ENCODE results near the gene TAF11L13.
"Not testable (repeated sequence)": the region's sequence is repeated elsewhere in the genome, so short reads cannot be mapped to it uniquely, and the experiment has no call there.

GRCh38 chr5:17649232-17649631, 17.3 kb downstream of the TAF11L13 start:
- TF ChIP-seq, protein P1, sequence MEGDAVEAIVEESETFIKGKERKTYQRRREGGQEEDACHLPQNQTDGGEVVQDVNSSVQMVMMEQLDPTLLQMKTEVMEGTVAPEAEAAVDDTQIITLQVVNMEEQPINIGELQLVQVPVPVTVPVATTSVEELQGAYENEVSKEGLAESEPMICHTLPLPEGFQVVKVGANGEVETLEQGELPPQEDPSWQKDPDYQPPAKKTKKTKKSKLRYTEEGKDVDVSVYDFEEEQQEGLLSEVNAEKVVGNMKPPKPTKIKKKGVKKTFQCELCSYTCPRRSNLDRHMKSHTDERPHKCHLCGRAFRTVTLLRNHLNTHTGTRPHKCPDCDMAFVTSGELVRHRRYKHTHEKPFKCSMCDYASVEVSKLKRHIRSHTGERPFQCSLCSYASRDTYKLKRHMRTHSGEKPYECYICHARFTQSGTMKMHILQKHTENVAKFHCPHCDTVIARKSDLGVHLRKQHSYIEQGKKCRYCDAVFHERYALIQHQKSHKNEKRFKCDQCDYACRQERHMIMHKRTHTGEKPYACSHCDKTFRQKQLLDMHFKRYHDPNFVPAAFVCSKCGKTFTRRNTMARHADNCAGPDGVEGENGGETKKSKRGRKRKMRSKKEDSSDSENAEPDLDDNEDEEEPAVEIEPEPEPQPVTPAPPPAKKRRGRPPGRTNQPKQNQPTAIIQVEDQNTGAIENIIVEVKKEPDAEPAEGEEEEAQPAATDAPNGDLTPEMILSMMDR (IDR thresholded peaks at IDR 0.05; ENCODE audit: insufficient read depth, low read depth, low read length), result not testable (repeated sequence)
- TF ChIP-seq EZH2 (IDR thresholded peaks at IDR 0.05; ENCODE audit: insufficient read depth, low read length), result not testable (repeated sequence)
